GM19043 (cell line): ENCODE measurements around the gene RXFP2.

Experiments used
- ATAC-seq: cut with Tn5 transposase; IDR thresholded peaks from one replicate; pipeline ENCODE4 v1.9.1; 2021; ENCODE audit warnings: low read depth; ENCODE audit not compliant: unreplicated experiment

Gene RXFP2

DNA sequence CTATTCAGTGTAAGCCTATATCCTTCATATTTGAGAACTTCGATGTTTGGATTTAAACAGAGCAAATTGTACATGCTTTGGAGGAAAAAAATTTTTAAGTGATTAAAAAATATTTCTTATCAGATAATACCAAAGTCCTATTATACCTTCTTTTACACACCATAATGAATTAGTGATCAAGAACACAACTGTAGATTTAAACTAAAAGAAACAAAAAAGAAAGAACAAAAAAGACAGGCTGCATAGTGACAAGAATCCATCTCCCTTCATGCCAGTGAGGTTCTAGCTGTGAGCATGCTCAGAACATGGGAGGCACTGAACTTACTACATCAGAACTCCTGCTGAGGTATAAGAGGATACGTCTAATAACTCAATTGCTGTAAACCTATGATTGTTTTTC lies at the start of gene RXFP2:
Gene RXFP2, plus strand, starts transcription at position 301 of the 400 bp plus-strand sequence. Its CDS starts 87 bp downstream, at position 388.
- no peak for ATAC-seq

DNA sequence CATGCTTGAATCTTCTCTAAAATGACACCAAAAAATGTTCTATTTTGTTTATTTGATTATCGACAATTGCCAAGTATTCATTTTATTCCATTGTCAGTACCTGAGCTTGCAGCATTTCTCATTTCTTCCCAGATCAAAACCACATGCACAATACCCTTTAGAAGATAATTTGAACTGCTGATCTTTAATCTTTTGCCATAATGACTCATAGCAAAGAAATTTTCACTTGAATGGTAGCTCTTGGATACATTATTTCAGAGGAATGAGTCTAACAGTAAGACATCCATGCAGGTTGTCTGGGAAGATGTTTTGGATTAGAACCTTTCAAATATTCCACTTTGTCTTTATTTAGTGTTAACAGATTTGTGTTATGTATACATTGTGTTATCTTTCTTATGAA lies 42.0 kb upstream of the RXFP2 start:
- ATAC-seq, result no peak

GRCh38 chr13:31699650-31700049 lies 39.7 kb upstream of the RXFP2 start:
- ATAC-seq, result no peak

DNA sequence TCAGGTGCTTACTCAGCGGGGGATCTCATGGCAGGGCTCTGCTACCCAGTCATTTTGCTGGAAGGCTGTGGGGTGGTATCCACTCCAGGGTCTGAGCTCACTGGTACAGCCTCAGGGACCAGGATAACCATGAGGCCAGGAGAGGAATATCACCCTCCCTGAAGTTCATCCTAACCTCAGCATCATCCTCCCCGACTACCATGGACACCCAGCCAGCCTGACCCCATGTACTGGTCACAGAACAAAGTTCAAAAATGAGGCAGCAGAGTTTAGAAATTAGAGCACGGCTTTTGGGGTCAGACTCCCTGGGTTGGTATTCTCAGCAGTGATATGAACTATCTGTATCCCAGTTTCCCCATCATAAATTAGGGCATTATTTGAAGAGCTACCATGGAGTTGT lies 35.5 kb upstream of the RXFP2 start:
- ATAC-seq, result no peak

DNA sequence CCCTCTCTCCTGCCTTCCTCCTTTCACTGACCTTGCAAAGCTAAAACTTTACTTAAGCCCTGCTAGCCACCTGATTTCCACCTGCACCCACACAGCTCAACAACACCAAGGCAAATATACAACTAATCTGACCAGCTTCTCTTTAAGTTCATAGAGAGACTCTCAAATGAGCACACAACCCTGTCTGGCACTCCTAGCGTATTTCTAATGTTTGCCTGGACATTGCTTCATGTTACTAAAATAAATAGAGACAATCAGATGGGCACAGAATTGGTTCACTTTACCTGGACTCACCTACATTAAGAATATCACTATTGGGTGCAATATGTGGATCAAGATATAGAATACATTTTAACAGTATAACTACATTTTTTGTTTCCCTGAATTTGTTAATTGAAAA lies 33.2 kb upstream of the RXFP2 start:
- no peak for ATAC-seq

DNA sequence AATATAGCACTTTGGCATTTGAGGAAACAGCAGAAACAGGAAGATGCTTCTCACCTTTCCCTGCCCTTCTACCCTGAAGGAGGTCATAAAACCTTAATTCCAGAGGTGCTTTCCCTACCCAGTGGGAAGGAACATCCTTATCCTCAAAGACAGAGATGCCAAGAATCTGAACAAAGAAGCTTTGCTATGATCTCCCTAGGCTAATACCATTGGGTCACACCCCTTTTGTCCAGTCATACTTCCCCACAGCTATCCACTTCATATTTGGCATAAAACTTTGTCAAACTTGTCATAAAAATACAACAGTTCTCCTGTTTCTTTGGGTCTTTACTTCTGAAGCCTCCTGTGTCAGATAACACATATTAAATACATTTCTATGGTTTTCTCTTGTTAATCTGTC lies 21.7 kb upstream of the RXFP2 start:
- no peak for ATAC-seq

DNA sequence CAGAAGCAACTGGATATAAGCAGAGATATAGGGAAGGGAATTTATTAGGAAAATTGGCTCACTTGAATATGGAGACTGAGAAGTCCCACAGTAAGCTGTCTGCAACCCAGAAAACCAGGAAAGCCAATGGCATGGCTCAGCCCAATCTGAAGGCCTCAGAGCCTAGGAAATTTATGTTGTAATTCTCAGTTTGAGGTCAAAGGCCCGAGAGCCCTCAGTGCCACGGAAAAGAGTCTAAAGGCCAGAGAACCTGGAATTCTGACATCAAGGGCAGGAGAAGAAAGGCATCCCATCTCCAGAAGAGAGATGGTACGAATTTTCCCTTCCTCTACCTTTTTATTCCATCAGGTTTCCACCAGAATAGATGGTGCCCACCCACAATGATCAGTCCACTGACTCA lies 20.1 kb upstream of the RXFP2 start:
- ATAC-seq, result no peak

GRCh38 chr13:31722673-31723072 lies 16.7 kb upstream of the RXFP2 start:
- no peak for ATAC-seq

- ATAC-seq, result no peak
Observed at GRCh38 chr13:31725841-31726240, 13.5 kb upstream of the RXFP2 start.

DNA sequence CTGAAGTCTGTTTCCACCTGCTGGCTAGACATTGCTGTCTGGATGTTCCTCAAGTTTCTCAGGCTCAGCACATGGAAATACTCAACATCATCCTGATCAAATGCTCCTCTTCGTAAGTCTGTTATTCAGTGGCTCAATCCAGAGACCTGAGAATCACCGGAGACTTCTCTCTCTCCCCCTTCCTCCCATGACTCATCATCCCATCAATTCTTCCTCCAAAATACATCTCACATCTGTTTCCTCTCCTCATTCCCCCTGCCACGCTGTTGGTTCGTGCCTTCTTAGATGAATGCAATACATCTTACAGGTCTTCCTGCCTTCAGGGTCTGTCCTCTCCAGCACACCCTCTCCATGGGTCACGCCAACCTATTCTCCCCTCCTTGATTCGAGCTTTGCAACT lies 7.4 kb upstream of the RXFP2 start:
- no peak for ATAC-seq

GRCh38 chr13:31733066-31733465 lies 6.3 kb upstream of the RXFP2 start:
- no peak for ATAC-seq

GRCh38 chr13:31733647-31734046 lies 5.7 kb upstream of the RXFP2 start:
- no peak for ATAC-seq

- ATAC-seq, result peak; percentile 89
Observed at GRCh38 chr13:31742097-31742734, 2.9 kb downstream of the RXFP2 start.

DNA sequence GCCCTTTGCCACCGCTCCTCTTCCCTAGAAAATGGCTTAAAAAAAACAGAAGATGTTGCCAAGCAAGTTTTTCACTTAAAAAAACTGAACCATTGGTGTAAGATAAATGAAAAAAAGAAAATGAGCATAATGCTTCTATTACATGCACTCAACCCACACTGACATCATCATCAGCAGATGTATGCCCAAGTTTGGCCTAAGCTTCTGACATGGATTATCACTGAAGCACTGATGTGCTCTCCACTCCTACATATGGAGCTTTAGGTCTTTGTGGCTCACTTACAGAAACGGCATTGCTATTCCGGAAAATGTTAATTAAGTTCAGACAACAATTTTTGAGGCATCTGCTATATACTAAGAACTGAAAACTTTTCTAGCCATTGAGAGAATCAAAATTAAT lies 8.0 kb downstream of the RXFP2 start:
- ATAC-seq, result no peak

GRCh38 chr13:31747966-31748365 lies 8.6 kb downstream of the RXFP2 start:
- no peak for ATAC-seq

DNA sequence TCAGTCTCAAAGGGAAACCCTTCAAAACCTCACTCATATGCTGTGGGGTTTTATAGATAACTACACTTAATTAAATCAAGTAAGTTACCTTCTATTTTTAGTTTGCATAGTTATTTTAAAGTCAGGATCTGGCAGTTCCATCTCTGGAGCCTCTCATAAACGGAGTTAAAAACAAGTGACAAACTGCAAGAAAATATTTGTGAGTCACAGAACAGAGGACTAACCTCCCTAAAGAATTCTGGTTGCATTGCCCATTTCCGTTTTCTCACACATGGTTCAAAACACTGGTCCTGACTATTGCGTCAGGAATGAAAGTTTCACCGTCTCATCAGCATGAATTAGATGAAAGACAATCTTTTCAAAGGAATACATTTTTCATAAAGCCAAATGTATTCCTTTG lies 10.6 kb downstream of the RXFP2 start:
- no peak for ATAC-seq

DNA sequence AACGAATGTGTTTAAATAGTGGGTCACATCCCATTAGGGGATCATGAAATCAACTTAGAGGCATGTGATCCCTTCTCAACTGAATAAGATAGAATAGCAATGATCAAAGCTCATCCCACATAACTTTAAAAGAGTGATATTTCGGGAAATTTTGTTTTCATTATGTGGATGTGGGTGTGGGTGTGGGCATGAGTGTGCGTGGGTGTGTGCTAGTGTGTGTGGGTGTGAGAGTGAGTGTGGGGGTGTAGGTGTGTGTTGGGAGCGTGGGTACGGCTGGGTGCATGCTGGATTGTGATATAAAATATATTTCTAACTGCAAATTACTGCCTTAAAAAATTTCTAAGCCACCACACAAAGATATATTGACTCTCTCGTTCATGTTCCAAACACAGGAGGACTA lies 15.9 kb downstream of the RXFP2 start:
- no peak for ATAC-seq

DNA sequence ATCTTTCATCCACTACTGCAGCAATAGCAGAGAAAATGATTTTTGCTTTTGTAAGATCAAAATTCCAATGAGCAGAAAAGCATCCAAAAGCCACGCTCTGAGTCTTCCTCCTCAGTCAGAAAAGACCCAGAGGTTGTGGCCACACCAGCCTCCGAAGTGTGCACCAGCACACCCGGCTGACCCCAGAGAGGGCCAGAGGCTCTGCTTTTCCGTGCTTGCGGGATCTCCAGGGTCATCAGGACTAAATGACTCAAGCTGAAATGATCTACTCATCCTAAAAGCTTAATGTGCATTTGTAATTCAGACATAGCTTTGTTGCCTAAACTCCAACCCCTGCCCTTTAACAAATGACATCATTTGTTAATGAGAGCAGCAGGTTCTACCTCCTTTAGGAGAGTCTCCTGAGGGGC lies 16.5 kb downstream of the RXFP2 start:
- ATAC-seq, result no peak

GRCh38 chr13:31756346-31756745 lies 17.0 kb downstream of the RXFP2 start:
- no peak for ATAC-seq

- ATAC-seq, result no peak
Observed at GRCh38 chr13:31761951-31762350, 22.6 kb downstream of the RXFP2 start.

- no peak for ATAC-seq
Observed at GRCh38 chr13:31764556-31764955, 25.2 kb downstream of the RXFP2 start.

GRCh38 chr13:31765138-31765785 lies 25.9 kb downstream of the RXFP2 start:
- no peak for ATAC-seq
